GM18526 (cell line): ENCODE measurements around the gene ITIH1.

Source experiments
- POLR2A ChIP-seq: IDR thresholded peaks from 3 replicates; pipeline ENCODE4 v1.6.1; 2011; ENCODE audit not compliant: insufficient read length; ENCODE audit errors: extremely low read depth

Gene ITIH1

GRCh38 chr3:52816199-52816598 lies 38.8 kb downstream of the ITIH1 start:
- no peak for TF ChIP-seq POLR2A

GRCh38 chr3:52816654-52817053 lies 39.3 kb downstream of the ITIH1 start:
- TF ChIP-seq POLR2A = no peak

DNA sequence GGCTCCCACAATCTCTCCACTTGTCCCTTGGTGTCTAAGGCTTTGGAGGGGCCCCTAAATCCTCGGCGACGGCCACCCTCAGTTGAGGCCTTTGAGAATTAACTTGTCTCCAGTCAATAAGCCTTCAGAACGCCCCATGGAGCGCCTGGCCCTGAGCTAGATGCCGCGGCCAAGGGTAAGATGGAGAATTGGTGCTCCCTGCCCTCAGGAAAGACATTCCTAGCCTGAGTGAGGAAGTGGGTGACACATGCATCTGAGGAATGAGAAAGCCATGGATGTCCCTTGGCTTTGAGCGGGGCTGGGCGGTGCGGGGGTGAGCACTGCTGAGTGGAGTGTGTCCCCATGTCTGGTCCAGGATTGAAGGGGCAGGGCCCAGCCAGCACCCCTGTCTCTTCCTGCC lies 39.8 kb downstream of the ITIH1 start:
- no peak for TF ChIP-seq POLR2A

- TF ChIP-seq POLR2A = no peak
Observed at GRCh38 chr3:52817860-52818259, 40.5 kb downstream of the ITIH1 start.

GRCh38 chr3:52819936-52820335 lies 42.5 kb downstream of the ITIH1 start:
- TF ChIP-seq POLR2A = no peak

DNA sequence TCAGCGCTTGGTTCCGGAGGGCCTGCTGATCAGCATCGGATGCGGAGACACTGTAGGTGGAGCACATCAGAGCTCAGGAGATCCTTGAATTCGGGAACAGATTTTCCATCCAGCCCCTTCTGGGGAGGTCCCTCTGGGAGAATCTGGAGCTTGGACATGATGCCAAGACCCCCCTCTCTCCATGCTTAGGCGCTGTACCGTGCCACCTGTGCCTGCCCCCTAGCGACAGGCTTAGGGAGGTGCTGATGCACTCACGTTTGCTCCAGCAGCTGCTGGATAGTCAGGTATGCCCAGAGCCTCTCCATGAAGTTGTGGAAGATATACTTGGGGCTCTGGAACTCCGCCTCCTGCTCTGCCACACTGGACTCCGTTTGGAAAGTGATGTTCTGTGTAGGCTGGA lies 43.3 kb downstream of the ITIH1 start:
- no peak for TF ChIP-seq POLR2A

- TF ChIP-seq POLR2A = no peak
Observed at GRCh38 chr3:52822363-52822762, 45.0 kb downstream of the ITIH1 start.

DNA sequence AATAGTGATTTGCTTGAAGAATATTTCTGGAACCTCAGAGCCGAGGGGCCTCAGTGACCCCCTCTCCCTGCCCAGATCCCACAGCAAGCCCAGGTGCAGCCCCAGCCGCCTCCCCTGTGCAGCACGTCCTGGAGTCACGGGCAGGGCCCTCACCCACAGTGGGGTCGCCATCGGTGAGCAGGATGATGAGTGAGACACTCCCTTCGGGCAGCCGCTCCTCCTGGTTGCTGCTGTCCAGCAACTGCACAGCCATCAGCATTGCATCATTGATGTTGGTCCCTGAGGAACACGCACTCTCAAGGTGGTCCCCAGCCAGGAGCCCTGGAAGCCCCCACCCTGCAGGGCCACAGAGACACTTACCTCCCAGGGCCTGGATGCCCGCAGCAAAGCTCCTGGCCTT lies 46.6 kb downstream of the ITIH1 start:
- no peak for TF ChIP-seq POLR2A

DNA sequence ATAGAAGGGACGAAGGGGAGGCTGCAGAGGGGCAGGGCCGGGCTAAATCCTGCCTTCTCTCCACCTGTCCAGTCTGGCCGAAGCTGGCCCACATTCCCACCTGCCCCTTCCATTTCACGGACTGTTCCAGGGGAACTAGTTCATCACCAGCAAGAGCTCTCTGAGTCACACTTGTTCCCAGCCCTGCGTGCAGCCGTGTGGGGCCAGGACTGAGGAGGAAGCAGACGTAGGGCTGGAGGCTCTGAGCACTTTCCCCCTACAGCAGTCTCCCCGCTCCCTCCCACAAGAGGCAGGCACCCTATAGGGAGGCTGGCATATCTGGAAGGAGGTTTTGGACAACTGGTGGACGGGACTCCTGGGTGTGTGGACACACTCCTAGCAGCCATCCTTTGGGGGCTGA lies 50.0 kb downstream of the ITIH1 start:
- TF ChIP-seq POLR2A = no peak

GRCh38 chr3:52827866-52828376 lies 50.5 kb downstream of the ITIH1 start:
- TF ChIP-seq POLR2A = no peak

DNA sequence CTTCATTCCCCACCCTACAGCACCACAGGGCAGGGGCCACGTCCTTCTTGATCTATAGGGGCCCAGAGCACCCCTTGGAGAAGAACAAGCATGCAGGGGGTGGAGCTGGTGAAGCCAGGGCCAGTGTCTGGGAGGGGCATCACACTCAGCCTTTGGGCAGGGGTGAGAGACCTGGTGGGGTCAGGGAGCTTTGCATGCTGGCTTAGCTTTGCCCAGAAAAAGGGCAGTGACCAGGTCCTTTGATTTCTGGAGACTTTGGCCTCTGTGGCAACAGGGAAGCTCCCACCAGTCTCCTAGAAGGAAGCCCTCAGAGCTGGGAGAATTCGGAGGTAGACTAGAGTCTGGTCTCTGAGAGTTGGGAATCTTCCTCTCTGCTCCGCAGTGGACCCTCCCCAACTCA lies 52.1 kb downstream of the ITIH1 start:
- TF ChIP-seq POLR2A = no peak

GRCh38 chr3:52829906-52830463 lies 52.6 kb downstream of the ITIH1 start:
- TF ChIP-seq POLR2A = no peak

GRCh38 chr3:52830535-52831258 lies 53.3 kb downstream of the ITIH1 start, which contains the start of gene ITIH4:
TSS of gene ITIH4 (minus strand) at chr3:52830672. CDS start at chr3:52830642, 30 bp downstream.
- no peak for TF ChIP-seq POLR2A

DNA sequence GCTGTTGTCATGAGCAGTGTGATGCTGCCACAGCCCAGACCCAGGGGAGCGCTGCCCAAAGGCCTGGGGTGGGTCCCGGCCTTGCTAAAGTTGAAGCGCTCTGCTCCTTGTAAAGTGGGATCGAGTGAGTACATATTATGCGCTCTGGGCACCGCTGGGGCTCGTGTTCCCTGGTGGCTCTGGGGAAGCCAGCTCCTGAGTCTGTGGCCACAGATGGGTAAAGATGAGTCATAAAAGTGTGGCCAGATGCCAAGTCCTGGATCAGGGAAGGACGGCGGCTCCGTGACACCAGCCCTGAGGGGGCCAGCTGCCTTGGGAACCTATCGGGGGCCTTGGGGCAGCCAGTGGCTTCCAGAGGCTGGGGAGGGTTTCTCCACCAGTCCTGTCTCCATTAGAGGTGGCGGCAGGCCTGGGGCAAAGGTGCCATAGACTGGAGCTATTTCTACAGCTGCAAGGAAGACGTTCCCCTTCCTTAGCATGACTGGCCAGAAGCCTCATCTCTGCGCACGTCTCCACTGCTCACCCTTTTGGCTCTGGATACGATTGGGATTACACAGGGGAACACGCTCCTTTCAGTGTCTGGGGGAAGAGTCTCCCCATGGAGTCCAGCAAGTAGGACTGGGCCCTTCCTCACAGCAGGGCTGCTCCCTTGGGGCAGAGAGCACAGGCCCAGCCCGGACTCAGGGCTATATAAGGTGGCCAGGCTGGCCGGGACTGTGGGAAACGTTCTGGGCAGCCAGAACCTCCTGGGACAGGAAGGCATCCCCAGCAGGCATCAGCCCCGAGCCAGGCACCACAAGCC lies 54.3 kb downstream of the ITIH1 start:
- TF ChIP-seq POLR2A = no peak

GRCh38 chr3:52833202-52833601 lies 55.8 kb downstream of the ITIH1 start:
- no peak for TF ChIP-seq POLR2A
